GM12864 (cell line): ENCODE data around the gene PJA2.

ENCODE experiments used
- DNase-seq: peaks from one replicate; pipeline ENCODE4 v3.0.0-alpha.2; 2011; ENCODE audit warnings: low read depth
- H3K4me3 ChIP-seq: 2 replicates; pipeline ENCODE4 v1.5.1; 2011; ENCODE audit warnings: mild to moderate bottlenecking, low read depth, low read length, control low read depth
- TF ChIP-seq, protein P1 (sequence below): IDR thresholded peaks from 2 replicates; pipeline ENCODE4 v1.5.1; 2011; ENCODE audit warnings: low read depth, mild to moderate bottlenecking, moderate library complexity, low read length, control low read depth, inconsistent platforms; ENCODE audit errors: missing control alignments

Gene PJA2

DNA sequence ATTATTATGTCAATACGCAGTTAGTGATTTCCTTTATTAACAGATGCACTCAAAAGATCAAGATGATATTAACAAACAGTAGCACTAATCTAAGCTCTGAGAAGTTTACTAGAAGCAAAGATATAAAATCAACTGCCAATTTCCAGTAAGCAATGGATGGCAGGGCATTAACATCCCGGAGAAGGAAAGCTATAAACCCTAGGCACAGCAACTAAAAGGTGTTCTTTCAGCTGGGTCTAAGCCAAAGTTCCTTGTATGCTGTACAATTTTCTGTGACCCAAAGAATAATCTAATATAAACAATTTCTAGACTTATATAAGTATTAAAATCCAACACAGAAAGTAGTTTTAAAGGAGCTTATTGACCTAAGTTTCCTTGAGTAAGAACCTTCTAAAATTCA lies 39.4 kb downstream of the PJA2 start:
- no peak overlapping the region for H3K4me3 ChIP-seq
- no peak for DNase-seq
- TF ChIP-seq, protein P1, sequence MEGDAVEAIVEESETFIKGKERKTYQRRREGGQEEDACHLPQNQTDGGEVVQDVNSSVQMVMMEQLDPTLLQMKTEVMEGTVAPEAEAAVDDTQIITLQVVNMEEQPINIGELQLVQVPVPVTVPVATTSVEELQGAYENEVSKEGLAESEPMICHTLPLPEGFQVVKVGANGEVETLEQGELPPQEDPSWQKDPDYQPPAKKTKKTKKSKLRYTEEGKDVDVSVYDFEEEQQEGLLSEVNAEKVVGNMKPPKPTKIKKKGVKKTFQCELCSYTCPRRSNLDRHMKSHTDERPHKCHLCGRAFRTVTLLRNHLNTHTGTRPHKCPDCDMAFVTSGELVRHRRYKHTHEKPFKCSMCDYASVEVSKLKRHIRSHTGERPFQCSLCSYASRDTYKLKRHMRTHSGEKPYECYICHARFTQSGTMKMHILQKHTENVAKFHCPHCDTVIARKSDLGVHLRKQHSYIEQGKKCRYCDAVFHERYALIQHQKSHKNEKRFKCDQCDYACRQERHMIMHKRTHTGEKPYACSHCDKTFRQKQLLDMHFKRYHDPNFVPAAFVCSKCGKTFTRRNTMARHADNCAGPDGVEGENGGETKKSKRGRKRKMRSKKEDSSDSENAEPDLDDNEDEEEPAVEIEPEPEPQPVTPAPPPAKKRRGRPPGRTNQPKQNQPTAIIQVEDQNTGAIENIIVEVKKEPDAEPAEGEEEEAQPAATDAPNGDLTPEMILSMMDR: no peak

DNA sequence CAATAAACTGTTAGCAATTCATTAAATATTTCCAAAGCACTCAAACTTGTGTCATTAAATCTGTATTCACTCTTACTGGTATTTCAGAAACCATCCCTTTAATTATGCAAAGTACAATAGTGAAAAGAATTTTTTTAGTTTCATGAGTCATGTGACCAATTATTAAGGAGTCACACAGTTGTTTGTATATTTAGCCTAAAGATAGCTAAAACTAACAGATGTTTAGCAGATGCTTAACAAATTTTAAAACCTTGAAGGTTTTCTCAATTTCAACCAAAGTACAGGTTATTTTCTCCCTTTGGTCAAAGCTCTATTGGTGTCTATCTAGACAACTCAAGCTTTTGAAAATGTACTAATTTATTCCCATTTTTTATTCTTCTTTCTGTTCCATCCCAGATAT lies 44.1 kb downstream of the PJA2 start:
- no peak for DNase-seq
- TF ChIP-seq, protein P1: no peak
- no peak overlapping the region for H3K4me3 ChIP-seq

DNA sequence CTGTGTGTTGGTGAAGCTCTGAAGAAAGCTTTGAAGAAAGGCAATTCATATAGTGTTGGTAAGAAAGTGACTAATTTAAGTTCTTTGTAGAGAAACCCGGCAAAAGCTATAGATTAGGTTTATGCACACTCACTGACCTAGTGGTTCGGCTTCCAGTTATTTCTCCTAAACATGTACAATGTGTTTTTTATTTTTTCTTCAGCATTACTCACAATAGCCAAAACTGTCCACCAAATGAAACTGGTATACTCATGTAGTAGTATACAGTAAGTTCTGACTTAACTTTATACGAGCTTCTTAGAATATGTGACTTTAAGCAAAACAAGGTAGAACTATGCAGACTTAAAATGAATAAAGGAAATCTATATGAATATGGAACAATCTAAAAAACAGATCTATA lies 44.8 kb downstream of the PJA2 start:
- DNase-seq: no peak
- TF ChIP-seq, protein P1: no peak
- no peak overlapping the region for H3K4me3 ChIP-seq

DNA sequence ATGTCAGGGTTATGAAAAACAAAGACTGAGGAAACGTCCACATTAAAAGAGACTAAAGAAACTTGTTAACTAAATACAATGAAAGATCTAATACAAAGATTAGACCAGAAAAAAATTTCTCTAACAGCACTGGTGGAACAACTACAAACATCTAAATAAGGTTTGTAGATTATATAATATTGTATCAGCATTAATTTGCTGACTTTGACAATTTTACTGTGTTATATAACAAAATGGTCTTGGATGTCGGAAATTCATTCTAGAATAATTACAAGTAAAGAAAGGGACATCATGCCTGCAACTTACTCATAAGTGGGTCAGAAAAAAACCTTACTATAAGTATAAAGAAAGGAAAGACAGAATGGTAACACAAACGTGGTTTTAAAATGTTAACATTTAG lies 50.1 kb downstream of the PJA2 start:
- no peak for DNase-seq
- H3K4me3 ChIP-seq: no peak overlapping the region
- TF ChIP-seq, protein P1: no peak

GRCh38 chr5:109357807-109358206 lies 52.0 kb downstream of the PJA2 start:
- DNase-seq: no peak
- no peak overlapping the region for H3K4me3 ChIP-seq
- TF ChIP-seq, protein P1: no peak

DNA sequence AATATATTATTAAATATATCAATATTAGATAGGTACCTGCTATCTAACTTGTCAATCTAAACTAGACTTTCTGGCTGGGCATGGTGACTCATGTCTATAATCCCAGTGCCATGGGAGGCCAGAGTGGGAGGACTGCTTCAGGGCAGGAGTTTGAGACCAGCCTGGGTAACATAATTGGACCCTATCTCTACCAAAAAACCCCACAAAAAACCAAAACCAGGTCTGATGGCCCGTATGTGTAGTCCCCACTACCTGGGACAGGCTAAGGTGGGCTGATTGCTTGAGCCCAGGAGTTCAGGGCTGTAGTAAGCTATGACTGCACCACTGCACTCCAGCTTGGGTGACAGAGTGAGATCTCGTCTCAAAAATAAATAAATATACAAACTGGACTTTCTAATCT lies 55.0 kb downstream of the PJA2 start:
- no peak for DNase-seq
- TF ChIP-seq, protein P1: no peak
- no peak overlapping the region for H3K4me3 ChIP-seq

DNA sequence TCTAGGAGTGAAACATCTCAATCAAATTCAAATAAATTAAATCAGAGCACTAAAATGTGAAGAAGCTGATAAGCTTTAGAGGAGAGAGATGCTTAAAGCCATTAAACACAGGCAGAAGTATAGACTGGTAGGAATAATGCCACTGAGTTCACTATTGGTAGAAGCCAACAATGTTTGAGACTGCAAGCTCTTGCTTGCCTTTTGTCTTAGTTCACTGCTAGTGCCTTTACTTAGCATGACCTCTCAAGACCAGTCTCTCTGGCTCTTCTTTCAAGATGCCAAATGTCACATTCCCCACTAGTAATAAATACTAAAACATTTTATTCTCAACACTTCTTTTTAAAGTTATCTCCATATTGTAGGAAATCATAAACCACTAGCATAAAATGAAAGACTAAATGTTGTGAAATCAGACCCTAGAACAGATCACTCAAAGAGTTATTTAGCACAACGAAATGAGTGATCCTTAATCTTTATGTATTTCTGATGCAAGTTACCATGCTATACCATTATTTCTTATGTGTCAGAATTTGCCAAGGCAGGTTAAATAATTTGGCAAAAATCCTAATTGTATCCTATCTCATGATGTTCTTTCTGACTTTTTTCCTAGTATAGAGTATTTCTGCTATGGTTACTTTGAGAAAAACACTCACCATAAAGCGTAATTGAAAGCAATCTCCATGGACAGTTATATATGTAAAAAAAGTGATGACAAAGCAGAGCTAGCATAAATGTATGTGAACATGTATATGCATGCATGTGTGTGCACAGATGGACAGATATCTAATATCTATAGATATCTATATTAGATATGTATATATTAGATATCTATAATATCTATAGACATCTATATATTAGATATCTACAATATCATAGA lies 57.5 kb downstream of the PJA2 start:
- H3K4me3 ChIP-seq: no peak overlapping the region
- TF ChIP-seq, protein P1: no peak
- no peak for DNase-seq
